Heart left ventricle (tissue), 16 donors: ENCODE results near the gene BTAF1. TPM values are rescaled to one million over a fixed set of nuclear protein-coding genes. Genes with fewer than 3 reads are reported as not detected.
"Not testable (repeated sequence)": the region's sequence is repeated elsewhere in the genome, so short reads cannot be mapped to it uniquely, and the experiment has no call there.

ENCODE experiments used
- ATAC-seq, 4 donors: fragments of 200-7000 bp; cut with Tn5 transposase; one replicate each; pipeline ENCODE4 v1.9.1; 2020 to 2022; ENCODE audit warnings: moderate library complexity in 4 of 4, mild to moderate bottlenecking in 3 of 4, moderate number of reproducible peaks in 1 of 4
- DNase-seq, 5 donors: peaks; one replicate each; pipeline ENCODE4 v3.0.0-alpha.2; 2020
- H3K27ac ChIP-seq, 12 donors: fragments of 200-600 bp; sonication (generic) in 4 of 12; one replicate each; pipeline versions ENCODE4 v1.5.0 to v1.8.0; 2016 to 2022; ENCODE audit warnings: mild to moderate bottlenecking in 2 of 12
- H3K27me3 ChIP-seq, 9 donors: fragments of 200-600 bp; sonication (generic) in 2 of 9; one replicate each; pipeline versions ENCODE4 v1.5.1 to v1.8.0; 2016 to 2022; ENCODE audit warnings: mild to moderate bottlenecking in 3 of 9
- H3K36me3 ChIP-seq, 9 donors: fragments of 200-600 bp; sonication (generic) in 2 of 9; one replicate each; pipeline versions ENCODE4 v1.5.0 to v1.8.0; 2018 to 2022; ENCODE audit warnings: mild to moderate bottlenecking in 2 of 9
- H3K4me1 ChIP-seq, 12 donors: fragments of 200-600 bp; sonication (generic) in 4 of 12; one replicate each; pipeline versions ENCODE4 v1.5.0 to v1.8.0; 2016 to 2022; ENCODE audit warnings: mild to moderate bottlenecking in 3 of 12
- H3K4me3 ChIP-seq, 12 donors: fragments of 200-600 bp; sonication (generic) in 4 of 12; one replicate each; pipeline versions ENCODE4 v1.5.0 to v1.8.0; 2017 to 2022; ENCODE audit warnings: mild to moderate bottlenecking in 9 of 12, moderate library complexity in 4 of 12
- H3K9me3 ChIP-seq, 12 donors: fragments of 200-600 bp; sonication (generic) in 4 of 12; one replicate each; pipeline versions ENCODE4 v1.5.0 to v1.8.0; 2016 to 2022; ENCODE audit warnings: mild to moderate bottlenecking in 1 of 12
- POLR2A ChIP-seq, 2 donors: fragments of 450-650 bp; IDR thresholded peaks; one replicate each; pipeline ENCODE4 v1.6.1; 2017; ENCODE audit warnings: antibody characterized with exemption in 2 of 2, mild to moderate bottlenecking in 2 of 2, moderate library complexity in 2 of 2
- WGBS, 4 donors: extraction: QIAGEN DNeasy Blood & Tissue Kit in 2 of 4; methylation state at CpG; one replicate each; pipeline versions ENCODE4 v1.1.5 to v1.1.7; 2013 to 2018; 5-methylcytosine and 5-hydroxymethylcytosine counted together
- intact Hi-C, 10 donors: fragments of 100-400 bp; cut with DNase I; formaldehyde crosslinking; loops; one replicate each; pipeline versions ENCODE4 v1.11.1 to v1.14.2; 2022
- polyA plus RNA-seq, 2 donors: library from polyadenylated mRNA; stranded (reverse); fragments of 200-250 nt; gene quantifications; one replicate each; pipeline ENCODE4 v1.2.3, GENCODE V29; 2013
- total RNA-seq, 9 donors: library from RNA; depleted of rRNA in 2 of 9; stranded (reverse); fragments of >200 nt in 2 of 9; fragmentation: NEBNext Ultra II Directional in 3 of 9; extraction: Animal tissue kit (Norgen Biotek cat#: 25700) in 3 of 9; gene quantifications; one replicate each; pipeline versions ENCODE4 v1.1.0 to v1.2.4, GENCODE V29; 2016 to 2023
- TF ChIP-seq, protein P1 (sequence below), 12 donors: fragments of 200-600 bp; sonication (generic) in 4 of 12; IDR thresholded peaks; one replicate each; pipeline versions ENCODE4 v1.5.0 to v1.8.0; 2018 to 2022; ENCODE audit warnings: antibody characterized with exemption in 12 of 12, mild to moderate bottlenecking in 5 of 12
- donor health status: ischemic (EF 13 %, LVEDD 7.1; RV severe dilation, severe dysfunction).
- donor health status: healthy with polysubstance abuse.
- donor health status: DM: no; HTN: yes; CAD: no.
- donor health status: DM: no; HTN: no; CAD: no.
- donor health status: ischemic (EF 25% LVEDD 6.9; RV normal size, moderate dysfunction).
- donor health status: ischemic (EF 25% LVEDD 5.7; RV mildly dilated, moderate dysfunction).
- donor health status: healthy.
- donor health status: DM: yes; HTN: yes; CAD: no.
- donor health status: ischemic (EF 35%, LVEDD 5.7; RV mildly dilated, moderate dysfunction).
- donor health status: nonischemic (EF 11% LVEDD 7.7; RV severe dilation, severe dysfunction).
- donor health status: DM: yes; HTN: yes; CAD: no.
- donor health status: PGD.
- donor health status: ischemic (EF 29% LVEDD 5.4; RV normal size, mild dysfunction).
- donor health status: nonischemic (EF 23%, LVEDD 6.1; RV moderate dilation, normal function).

Gene BTAF1
- total and polyA plus RNA-seq, 11 donors: 5.5 to 22.3 (median 11.8) TPM

DNA sequence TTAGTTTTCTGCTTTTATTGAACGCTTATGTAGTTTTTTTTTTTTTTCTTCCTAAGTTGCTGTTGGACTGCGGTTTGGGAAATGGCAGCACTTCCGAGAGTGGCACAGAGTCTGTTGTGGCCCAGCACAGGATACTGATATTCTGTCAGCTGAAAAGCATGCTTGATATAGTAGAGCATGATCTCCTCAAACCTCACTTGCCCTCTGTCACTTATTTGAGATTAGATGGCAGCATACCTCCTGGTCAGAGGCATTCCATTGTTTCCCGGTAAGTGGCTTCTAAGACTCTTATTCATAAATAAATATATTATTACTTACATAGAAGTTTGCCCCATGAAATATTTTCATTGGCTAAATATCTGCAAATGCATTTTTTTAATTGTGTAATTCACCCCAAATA is 101.1 kb downstream of the BTAF1 start:
- ATAC-seq (peak in 2 of 4 donors; percentile 64 to 79), DNase-seq (no peak)
- H3K4me1 ChIP-seq: peaks cover 0 to 7% (median 0%) of the 10 kb centered on the region in 12 donors
- intact Hi-C loops: no loop called here
- no peaks in the 10 kb centered on the region for H3K27me3 ChIP-seq
- no peak for TF ChIP-seq POLR2A (IDR thresholded peaks at IDR 0.05)
- TF ChIP-seq, protein P1, sequence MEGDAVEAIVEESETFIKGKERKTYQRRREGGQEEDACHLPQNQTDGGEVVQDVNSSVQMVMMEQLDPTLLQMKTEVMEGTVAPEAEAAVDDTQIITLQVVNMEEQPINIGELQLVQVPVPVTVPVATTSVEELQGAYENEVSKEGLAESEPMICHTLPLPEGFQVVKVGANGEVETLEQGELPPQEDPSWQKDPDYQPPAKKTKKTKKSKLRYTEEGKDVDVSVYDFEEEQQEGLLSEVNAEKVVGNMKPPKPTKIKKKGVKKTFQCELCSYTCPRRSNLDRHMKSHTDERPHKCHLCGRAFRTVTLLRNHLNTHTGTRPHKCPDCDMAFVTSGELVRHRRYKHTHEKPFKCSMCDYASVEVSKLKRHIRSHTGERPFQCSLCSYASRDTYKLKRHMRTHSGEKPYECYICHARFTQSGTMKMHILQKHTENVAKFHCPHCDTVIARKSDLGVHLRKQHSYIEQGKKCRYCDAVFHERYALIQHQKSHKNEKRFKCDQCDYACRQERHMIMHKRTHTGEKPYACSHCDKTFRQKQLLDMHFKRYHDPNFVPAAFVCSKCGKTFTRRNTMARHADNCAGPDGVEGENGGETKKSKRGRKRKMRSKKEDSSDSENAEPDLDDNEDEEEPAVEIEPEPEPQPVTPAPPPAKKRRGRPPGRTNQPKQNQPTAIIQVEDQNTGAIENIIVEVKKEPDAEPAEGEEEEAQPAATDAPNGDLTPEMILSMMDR (IDR thresholded peaks at IDR 0.05): no peak
- no peak overlapping the region for H3K4me3 ChIP-seq
- H3K27ac ChIP-seq: peak overlapping the region in 3 of 12 donors; percentile 4 to 13 (median 11)
- no peaks in the 10 kb centered on the region for H3K9me3 ChIP-seq
- 49 to 67% (median 57%) methylated on average over 4 of the region's 4 CpGs for WGBS, 4 donors
- peaks cover 0 to 99% (median 85%) of the 10 kb centered on the region in 9 donors for H3K36me3 ChIP-seq

DNA sequence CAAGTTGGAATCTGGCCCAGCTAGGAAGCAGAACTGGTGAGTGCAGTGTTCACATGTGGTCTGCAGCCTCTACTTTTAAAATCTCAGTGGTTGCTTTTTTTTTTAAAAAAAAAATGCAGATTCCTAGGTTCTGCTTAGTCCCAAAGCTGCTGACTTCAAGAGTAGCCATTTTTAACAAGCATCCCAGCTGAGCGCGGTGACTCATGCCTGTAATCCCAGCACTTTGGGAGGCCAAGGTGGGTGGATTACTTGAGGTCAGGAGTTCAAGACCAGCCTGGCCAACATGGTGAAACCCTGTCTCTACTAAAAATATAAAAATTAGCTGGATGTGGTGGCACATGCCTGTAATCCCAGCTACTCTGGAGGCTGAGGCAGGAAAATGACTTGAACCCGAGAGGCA is 101.8 kb downstream of the BTAF1 start:
- H3K27me3 ChIP-seq, intact Hi-C loops, H3K27ac ChIP-seq, H3K9me3 ChIP-seq, H3K4me3 ChIP-seq, DNase-seq, H3K4me1 ChIP-seq: not testable (repeated sequence)
- H3K36me3 ChIP-seq: peaks cover 0 to 99% (median 87%) of the 10 kb centered on the region in 9 donors
- WGBS, 4 donors: 91 to 99% (median 97%) methylated on average over 3 of the region's 3 CpGs
- ATAC-seq: peak in 1 of 4 donors; percentile 13

- Histone ChIP-seq H3K4me1 (peaks cover 0 to 7% (median 0%) of the 10 kb centered on the region in 12 donors), H3K9me3 (no peaks in the 10 kb centered on the region), H3K27me3 (no peaks in the 10 kb centered on the region), H3K27ac (no peak overlapping the region), H3K4me3 (no peak overlapping the region), H3K36me3 (peaks cover 0 to 100% (median 95%) of the 10 kb centered on the region in 9 donors)
- WGBS, 4 donors: 90 to 95% (median 91%) methylated on average over 4 of the region's 4 CpGs
- intact Hi-C loops: no loop called here
- ATAC-seq: no peak
- no peak for DNase-seq
- TF ChIP-seq POLR2A (IDR thresholded peaks at IDR 0.05): no peak
- TF ChIP-seq, protein P1 (IDR thresholded peaks at IDR 0.05): no peak
These were observed 103.6 kb downstream of the BTAF1 start for GRCh38 chr10:92027141-92027540.

- H3K27ac ChIP-seq: no peak overlapping the region
- peaks cover 0 to 10% (median 0%) of the 10 kb centered on the region in 12 donors for H3K9me3 ChIP-seq
- TF ChIP-seq, protein P1 (IDR thresholded peaks at IDR 0.05): no peak
- no peak for TF ChIP-seq POLR2A (IDR thresholded peaks at IDR 0.05)
- ATAC-seq (no peak), DNase-seq (no peak)
- H3K4me3 ChIP-seq: no peak overlapping the region
- no peaks in the 10 kb centered on the region for H3K27me3 ChIP-seq
- H3K36me3 ChIP-seq: peaks cover 0 to 74% (median 67%) of the 10 kb centered on the region in 9 donors
- WGBS, 4 donors: 88 to 92% (median 89%) methylated on average over 3 of the region's 3 CpGs
- intact Hi-C loops: no loop called here
- H3K4me1 ChIP-seq: no peaks in the 10 kb centered on the region
These were observed 108.0 kb downstream of the BTAF1 start for GRCh38 chr10:92031580-92031979.

GRCh38 chr10:92033070-92033469 is 109.5 kb downstream of the BTAF1 start:
- H3K27ac ChIP-seq, H3K27me3 ChIP-seq, intact Hi-C loops, ATAC-seq, DNase-seq, H3K4me3 ChIP-seq, H3K4me1 ChIP-seq: not testable (repeated sequence)
- peaks cover 0 to 10% (median 0%) of the 10 kb centered on the region in 12 donors for H3K9me3 ChIP-seq
- WGBS, 4 donors: 71 to 79% (median 74%) methylated on average over 3 of the region's 3 CpGs
- peaks cover 0 to 59% (median 52%) of the 10 kb centered on the region in 9 donors for H3K36me3 ChIP-seq
